ENCODE measurements around the gene EFNB2.

GRCh38 chr13:106455777-106456176, 79.7 kb downstream of the EFNB2 start:
- TF ChIP-seq HMGA2 (CRISPR knock-in tag; IDR thresholded peaks at IDR 0.05) (no peak), CREB1 (CRISPR knock-in tag; IDR thresholded peaks at IDR 0.05) (no peak), CTCF (IDR thresholded peaks at IDR 0.05) (no peak), SP1 (CRISPR knock-in tag; conservative IDR thresholded peaks at IDR 0.05) (no peak), FOXJ3 (CRISPR knock-in tag; IDR thresholded peaks at IDR 0.05; ENCODE audit: borderline replicate concordance) (no peak), HMGXB4 (CRISPR knock-in tag; IDR thresholded peaks at IDR 0.05) (no peak), ZSCAN18 (CRISPR knock-in tag; IDR thresholded peaks at IDR 0.05) (no peak)

Data from WTC11 (cell line).